Gastroesophageal sphincter (tissue), 3 donors: ENCODE measurements around the gene GLG1.

ENCODE experiments used
- EP300 ChIP-seq: sonication (generic); formaldehyde crosslinking; IDR thresholded peaks from one replicate; pipeline ENCODE4 v1.6.1; 2017; ENCODE audit warnings: antibody characterized with exemption, mild to moderate bottlenecking
- POLR2A ChIP-seq, 2 donors: fragments of 450-650 bp; IDR thresholded peaks; one replicate each; pipeline ENCODE4 v1.6.1; 2017; ENCODE audit warnings: antibody characterized with exemption in 2 of 2, mild to moderate bottlenecking in 2 of 2, moderate library complexity in 1 of 2
- POLR2AphosphoS5 ChIP-seq: sonication (generic); formaldehyde crosslinking; IDR thresholded peaks from one replicate; pipeline ENCODE4 v1.6.1; 2017; ENCODE audit warnings: antibody characterized with exemption
- TF ChIP-seq, protein P1 (sequence below), 4 experiments: fragments of 200-600 bp in 2 of 4; fragments of 450-650 bp in 2 of 4; sonication (generic) in 1 of 4; IDR thresholded peaks; one replicate each; pipeline ENCODE4 v1.5.1; 2017 to 2019; ENCODE audit warnings: antibody characterized with exemption in 4 of 4, mild to moderate bottlenecking in 2 of 4, moderate library complexity in 2 of 4

DNA sequence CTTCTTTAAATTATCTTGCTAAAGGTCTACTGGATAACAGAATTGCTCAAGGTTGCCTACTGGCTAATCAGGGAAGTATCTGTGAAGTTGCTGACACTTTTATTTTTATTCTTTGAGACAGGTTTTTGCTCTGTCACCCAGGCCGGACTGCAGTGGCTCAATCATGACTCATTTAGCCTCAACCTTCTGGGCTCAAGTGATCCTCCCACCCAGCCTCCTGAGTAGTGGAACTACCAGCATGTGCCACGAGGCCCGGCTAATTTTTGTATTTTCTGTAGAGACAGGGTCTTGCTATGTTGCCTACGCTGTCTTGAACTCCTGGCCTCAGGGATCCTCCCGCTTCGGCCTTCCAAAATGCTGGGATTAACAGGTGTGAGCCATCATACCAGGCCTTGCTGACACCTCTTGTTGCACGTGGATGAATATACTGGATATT is 43.1 kb downstream of the GLG1 start:
- TF ChIP-seq, protein P1, sequence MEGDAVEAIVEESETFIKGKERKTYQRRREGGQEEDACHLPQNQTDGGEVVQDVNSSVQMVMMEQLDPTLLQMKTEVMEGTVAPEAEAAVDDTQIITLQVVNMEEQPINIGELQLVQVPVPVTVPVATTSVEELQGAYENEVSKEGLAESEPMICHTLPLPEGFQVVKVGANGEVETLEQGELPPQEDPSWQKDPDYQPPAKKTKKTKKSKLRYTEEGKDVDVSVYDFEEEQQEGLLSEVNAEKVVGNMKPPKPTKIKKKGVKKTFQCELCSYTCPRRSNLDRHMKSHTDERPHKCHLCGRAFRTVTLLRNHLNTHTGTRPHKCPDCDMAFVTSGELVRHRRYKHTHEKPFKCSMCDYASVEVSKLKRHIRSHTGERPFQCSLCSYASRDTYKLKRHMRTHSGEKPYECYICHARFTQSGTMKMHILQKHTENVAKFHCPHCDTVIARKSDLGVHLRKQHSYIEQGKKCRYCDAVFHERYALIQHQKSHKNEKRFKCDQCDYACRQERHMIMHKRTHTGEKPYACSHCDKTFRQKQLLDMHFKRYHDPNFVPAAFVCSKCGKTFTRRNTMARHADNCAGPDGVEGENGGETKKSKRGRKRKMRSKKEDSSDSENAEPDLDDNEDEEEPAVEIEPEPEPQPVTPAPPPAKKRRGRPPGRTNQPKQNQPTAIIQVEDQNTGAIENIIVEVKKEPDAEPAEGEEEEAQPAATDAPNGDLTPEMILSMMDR (IDR thresholded peaks at IDR 0.05) = no peak
- TF ChIP-seq POLR2A (IDR thresholded peaks at IDR 0.05) = no peak
- TF ChIP-seq EP300 = no peak
- no peak for TF ChIP-seq POLR2AphosphoS5
